Mucosa of descending colon (tissue), 3 donors: ENCODE data around the gene ADAP1. TPM values are rescaled to one million over a fixed set of nuclear protein-coding genes. Genes with fewer than 3 reads are reported as not detected.

ENCODE experiments used
- ATAC-seq: fragments of 200-7000 bp; cut with Tn5 transposase; one replicate; pipeline ENCODE4 v1.9.1; 2020; ENCODE audit warnings: mild to moderate bottlenecking, moderate library complexity
- DNase-seq, 3 donors: peaks; one replicate each; pipeline ENCODE4 v3.0.0-alpha.2; 2020
- H3K36me3 ChIP-seq: fragments of 200-600 bp; one replicate; pipeline ENCODE4 v1.8.0; 2021; ENCODE audit warnings: low read depth, mild to moderate bottlenecking
- H3K4me1 ChIP-seq: fragments of 200-600 bp; one replicate; pipeline ENCODE4 v1.8.0; 2021; ENCODE audit warnings: low read depth, mild to moderate bottlenecking
- H3K4me3 ChIP-seq: fragments of 200-600 bp; one replicate; pipeline ENCODE4 v1.8.0; 2021; ENCODE audit warnings: mild to moderate bottlenecking
- H3K9me3 ChIP-seq: fragments of 200-600 bp; one replicate; pipeline ENCODE4 v1.8.0; 2021; ENCODE audit warnings: mild to moderate bottlenecking
- intact Hi-C, 2 donors: fragments of 100-400 bp; cut with DNase I in 1 of 2; cut with micrococcal nuclease in 1 of 2; formaldehyde crosslinking; loops; one replicate each; pipeline versions ENCODE4 v1.11.0 to v1.11.1; 2022; cut with DNase I, micrococcal nuclease
- total RNA-seq, 3 donors: library from RNA; stranded (reverse); fragmentation: NEBNext Ultra II Directional in 2 of 3; extraction: Animal tissue kit (Norgen Biotek cat#: 25700) in 2 of 3; gene quantifications; one replicate each; pipeline versions ENCODE4 v1.2.1 to v1.2.4, GENCODE V29; 2021 to 2023
- TF ChIP-seq, protein P1 (sequence below): fragments of 200-600 bp; IDR thresholded peaks from one replicate; pipeline ENCODE4 v1.8.0; 2022; ENCODE audit warnings: antibody characterized with exemption, mild to moderate bottlenecking
- donor health status: DM: no; HTN: no; CAD: no; lungs with moderate emphysema.
- donor health status: DM: no; HTN: no; CAD: no.
- donor health status: DM: no; HTN: yes; CAD: no.

The ADAP1 gene
- total RNA-seq, 3 donors from 2014 or later: 80.7 to 153 (median 98.8) TPM

- H3K4me1 ChIP-seq: peaks cover under 1% of the 10 kb centered on the region
- H3K4me3 ChIP-seq: no peak overlapping the region
- intact Hi-C loops: no loop called here
- ATAC-seq: peak; percentile 9
- H3K36me3 ChIP-seq: peaks cover 18% of the 10 kb centered on the region
- no peak for DNase-seq
- TF ChIP-seq, protein P1, sequence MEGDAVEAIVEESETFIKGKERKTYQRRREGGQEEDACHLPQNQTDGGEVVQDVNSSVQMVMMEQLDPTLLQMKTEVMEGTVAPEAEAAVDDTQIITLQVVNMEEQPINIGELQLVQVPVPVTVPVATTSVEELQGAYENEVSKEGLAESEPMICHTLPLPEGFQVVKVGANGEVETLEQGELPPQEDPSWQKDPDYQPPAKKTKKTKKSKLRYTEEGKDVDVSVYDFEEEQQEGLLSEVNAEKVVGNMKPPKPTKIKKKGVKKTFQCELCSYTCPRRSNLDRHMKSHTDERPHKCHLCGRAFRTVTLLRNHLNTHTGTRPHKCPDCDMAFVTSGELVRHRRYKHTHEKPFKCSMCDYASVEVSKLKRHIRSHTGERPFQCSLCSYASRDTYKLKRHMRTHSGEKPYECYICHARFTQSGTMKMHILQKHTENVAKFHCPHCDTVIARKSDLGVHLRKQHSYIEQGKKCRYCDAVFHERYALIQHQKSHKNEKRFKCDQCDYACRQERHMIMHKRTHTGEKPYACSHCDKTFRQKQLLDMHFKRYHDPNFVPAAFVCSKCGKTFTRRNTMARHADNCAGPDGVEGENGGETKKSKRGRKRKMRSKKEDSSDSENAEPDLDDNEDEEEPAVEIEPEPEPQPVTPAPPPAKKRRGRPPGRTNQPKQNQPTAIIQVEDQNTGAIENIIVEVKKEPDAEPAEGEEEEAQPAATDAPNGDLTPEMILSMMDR: no peak
- no peaks in the 10 kb centered on the region for H3K9me3 ChIP-seq
Observed at GRCh38 chr7:855686-856369, 98.7 kb downstream of the ADAP1 start.

GRCh38 chr7:854118-854775, 100.2 kb downstream of the ADAP1 start:
- DNase-seq (no peak), ATAC-seq (no peak)
- intact Hi-C loops: no loop called here
- TF ChIP-seq, protein P1: no peak
- peaks cover 18% of the 10 kb centered on the region for H3K36me3 ChIP-seq
- H3K4me1 ChIP-seq: no peaks in the 10 kb centered on the region
- no peak overlapping the region for H3K4me3 ChIP-seq
- H3K9me3 ChIP-seq: no peaks in the 10 kb centered on the region

DNA sequence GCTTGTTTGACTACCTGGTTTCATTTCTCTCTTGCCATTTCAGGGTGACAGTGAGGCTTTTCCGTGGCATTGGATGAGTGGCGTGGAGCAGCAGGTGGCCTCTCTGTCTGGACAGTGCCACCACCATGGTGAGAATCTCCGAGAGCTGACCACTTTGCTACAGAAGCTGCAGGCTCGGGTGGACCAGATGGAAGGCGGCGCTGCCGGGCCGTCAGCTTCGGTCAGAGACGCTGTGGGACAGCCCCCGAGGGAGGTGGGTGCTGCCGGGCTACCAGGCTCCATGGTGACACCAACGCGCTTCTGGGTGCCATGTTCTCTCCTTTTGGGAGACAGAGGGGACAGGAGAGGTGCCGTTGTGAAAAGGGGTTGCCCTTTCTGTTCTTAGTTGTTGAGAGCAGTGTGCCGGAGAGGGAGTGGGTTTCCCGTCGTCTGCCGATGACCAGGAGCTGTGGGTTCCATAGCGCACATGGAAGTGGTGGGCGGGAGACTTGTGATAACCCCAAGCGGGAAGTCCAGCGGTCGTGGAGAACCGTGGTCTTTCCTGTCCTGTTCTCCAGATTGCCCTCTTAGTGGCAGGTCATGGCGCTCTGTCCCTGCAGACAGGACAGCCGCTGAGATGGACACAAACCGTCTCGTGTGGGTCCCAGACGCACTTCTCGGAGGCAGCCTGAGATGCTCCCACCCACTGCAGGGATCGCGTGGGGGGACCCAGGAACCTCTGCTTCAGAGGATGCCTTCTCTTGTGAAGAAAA, 100.9 kb downstream of the ADAP1 start:
- no peak for DNase-seq
- TF ChIP-seq, protein P1: no peak
- H3K4me3 ChIP-seq: no peak overlapping the region

DNA sequence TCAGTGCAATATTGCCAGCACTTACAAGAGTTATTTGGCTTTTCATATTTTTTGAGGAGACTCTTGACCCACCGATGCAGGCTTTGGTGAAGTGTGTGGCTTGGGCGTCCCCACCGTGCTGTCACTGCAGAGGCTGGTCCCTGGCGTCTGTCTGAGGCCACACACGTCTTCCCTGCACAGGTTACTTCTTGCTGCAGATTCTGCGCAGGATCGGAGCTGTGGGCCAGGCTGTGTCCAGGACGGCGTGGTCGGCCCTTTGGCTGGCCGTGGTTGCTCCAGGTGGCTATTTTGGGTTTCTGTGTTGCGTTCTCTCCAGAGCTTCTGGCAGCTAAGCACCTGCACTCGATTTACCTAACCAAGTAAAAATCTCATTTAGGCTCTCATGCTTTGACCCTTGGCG, 103.3 kb downstream of the ADAP1 start:
- intact Hi-C loops: no loop called here
- Histone ChIP-seq H3K9me3 (no peaks in the 10 kb centered on the region), H3K36me3 (peaks cover 14% of the 10 kb centered on the region), H3K4me3 (no peak overlapping the region), H3K4me1 (no peaks in the 10 kb centered on the region)
- TF ChIP-seq, protein P1: no peak
- no peak for ATAC-seq
- DNase-seq: no peak

More for the DNA sequence above, 100.9 kb downstream of the ADAP1 start:
- intact Hi-C loops: no loop called here
- H3K36me3 ChIP-seq: peaks cover 18% of the 10 kb centered on the region
- ATAC-seq: no peak
- no peaks in the 10 kb centered on the region for H3K4me1 ChIP-seq
- no peaks in the 10 kb centered on the region for H3K9me3 ChIP-seq

GRCh38 chr7:849781-850180, 104.7 kb downstream of the ADAP1 start:
- TF ChIP-seq, protein P1: no peak
- Histone ChIP-seq H3K4me3 (no peak overlapping the region), H3K36me3 (peaks cover 14% of the 10 kb centered on the region), H3K4me1 (no peaks in the 10 kb centered on the region), H3K9me3 (no peaks in the 10 kb centered on the region)
- no peak for DNase-seq
- ATAC-seq: no peak
- intact Hi-C loops: no loop called here
